HAP-1 (cell line): ENCODE measurements around the gene PHF20.
"Not testable (repeated sequence)": the region's sequence is repeated elsewhere in the genome, so short reads cannot be mapped to it uniquely, and the experiment has no call there.

ENCODE experiments used
- DNase-seq, 2 experiments: peaks; one replicate each; pipeline ENCODE4 v3.0.0-alpha.2; 2016 to 2020; ENCODE audit warnings: low spot score in 2 of 2
- H3K27me3 ChIP-seq: fragments of 250-450 bp; sonication (Bioruptor Pico); 2 replicates; pipeline ENCODE4 v1.5.1; 2020; ENCODE audit warnings: low read depth, mild to moderate bottlenecking, moderate library complexity
- H3K36me3 ChIP-seq: fragments of 250-450 bp; sonication (Bioruptor Pico); replicated peaks from 2 replicates; pipeline ENCODE4 v1.5.1; 2020; ENCODE audit warnings: mild to moderate bottlenecking
- H3K4me1 ChIP-seq: fragments of 250-450 bp; sonication (Bioruptor Pico); 2 replicates; pipeline ENCODE4 v1.5.1; 2020; ENCODE audit warnings: mild to moderate bottlenecking
- H3K4me3 ChIP-seq: fragments of 250-450 bp; sonication (Bioruptor Pico); 2 replicates; pipeline ENCODE4 v1.5.1; 2020; ENCODE audit warnings: mild to moderate bottlenecking, moderate library complexity
- H3K9me3 ChIP-seq: fragments of 250-450 bp; sonication (Bioruptor Pico); 2 replicates; pipeline ENCODE4 v1.5.1; 2020; ENCODE audit warnings: mild to moderate bottlenecking, moderate library complexity
- in situ Hi-C: fragments of 300-500 bp; cut with MboI; formaldehyde crosslinking; loops from 3 replicates; pipeline ENCODE4 v1.14.3; 2020; ENCODE audit warnings: low sequenced_read_pairs, inconsistent platforms, mixed read lengths

Gene PHF20

DNA sequence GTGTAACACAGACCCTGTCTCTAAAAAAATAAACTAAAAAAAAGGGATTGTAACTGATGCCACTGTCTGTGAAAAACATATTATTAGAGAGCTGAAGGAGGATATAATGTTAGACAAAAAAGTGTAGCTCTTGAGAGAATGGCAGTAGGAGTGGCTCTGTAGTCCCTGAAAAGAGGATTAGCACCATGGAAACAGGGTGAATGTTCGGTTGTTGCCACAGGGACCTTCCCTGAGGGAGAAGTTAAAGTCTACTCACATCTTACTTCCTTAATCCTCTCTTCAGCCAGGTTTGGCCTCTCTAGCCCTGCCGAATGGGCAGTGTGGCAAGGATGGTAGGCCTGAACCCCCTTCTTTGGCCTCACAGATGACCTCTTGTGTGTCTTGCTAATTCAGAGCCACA lies 170.4 kb downstream of the PHF20 start:
- no peaks in the 10 kb centered on the region; the same call in 1 of the 2 replicates for H3K36me3 ChIP-seq
- H3K4me3 ChIP-seq, result no peak overlapping the region
- peak; percentile 77 to 98 for DNase-seq
- no peaks in the 10 kb centered on the region for H3K9me3 ChIP-seq
- H3K4me1 ChIP-seq, result peaks cover 19% of the 10 kb centered on the region
- in situ Hi-C loops, result no loop called here
- H3K27me3 ChIP-seq, result no peaks in the 10 kb centered on the region

- no peak overlapping the region for H3K4me3 ChIP-seq
- H3K4me1 ChIP-seq, result peaks cover 2% of the 10 kb centered on the region
- in situ Hi-C loops, result no loop called here
- no peaks in the 10 kb centered on the region for H3K27me3 ChIP-seq
- H3K9me3 ChIP-seq, result no peaks in the 10 kb centered on the region
- peak in 1 of 2 experiments; percentile 48 for DNase-seq
- H3K36me3 ChIP-seq, result peaks cover 14% of the 10 kb centered on the region
These were observed 175.7 kb downstream of the PHF20 start for GRCh38 chr20:35947489-35947888.

GRCh38 chr20:35947907-35948306 lies 176.1 kb downstream of the PHF20 start:
- Histone ChIP-seq H3K9me3 (no peaks in the 10 kb centered on the region), H3K36me3 (peaks cover 14% of the 10 kb centered on the region), H3K27me3 (no peaks in the 10 kb centered on the region), H3K4me1 (no peaks in the 10 kb centered on the region), H3K4me3 (no peak overlapping the region)
- in situ Hi-C loops, result no loop called here
- DNase-seq, result no peak

GRCh38 chr20:35950093-35950492 lies 178.3 kb downstream of the PHF20 start:
- no peak for DNase-seq
- H3K9me3 ChIP-seq, result no peaks in the 10 kb centered on the region
- H3K4me3 ChIP-seq, result no peak overlapping the region
- in situ Hi-C loops, result no loop called here
- peaks cover 22% of the 10 kb centered on the region for H3K36me3 ChIP-seq
- H3K27me3 ChIP-seq, result no peaks in the 10 kb centered on the region
- peaks cover under 1% of the 10 kb centered on the region for H3K4me1 ChIP-seq

DNA sequence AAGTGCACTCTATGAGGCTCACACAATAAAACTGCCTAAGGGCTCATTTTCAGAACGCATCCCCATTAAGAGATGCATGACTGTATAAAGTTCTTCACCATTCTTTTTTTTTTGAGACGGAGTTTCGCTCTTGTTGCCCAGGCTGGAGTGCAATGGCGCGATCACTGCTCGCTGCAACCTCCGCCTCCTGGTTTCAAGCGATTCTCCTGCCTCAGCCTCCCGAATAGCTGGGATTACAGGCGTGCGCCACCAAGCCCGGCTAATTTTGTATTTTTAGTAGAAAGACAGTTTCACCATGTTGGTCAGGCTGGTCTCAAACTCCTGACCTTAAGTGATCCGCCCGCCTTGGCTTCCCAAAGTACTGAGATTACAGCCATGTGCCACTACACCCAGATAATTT lies 180.3 kb downstream of the PHF20 start:
- H3K9me3 ChIP-seq, H3K4me3 ChIP-seq, H3K4me1 ChIP-seq, DNase-seq, H3K27me3 ChIP-seq, in situ Hi-C loops: not testable (repeated sequence)
- H3K36me3 ChIP-seq, result peaks cover 22% of the 10 kb centered on the region

DNA sequence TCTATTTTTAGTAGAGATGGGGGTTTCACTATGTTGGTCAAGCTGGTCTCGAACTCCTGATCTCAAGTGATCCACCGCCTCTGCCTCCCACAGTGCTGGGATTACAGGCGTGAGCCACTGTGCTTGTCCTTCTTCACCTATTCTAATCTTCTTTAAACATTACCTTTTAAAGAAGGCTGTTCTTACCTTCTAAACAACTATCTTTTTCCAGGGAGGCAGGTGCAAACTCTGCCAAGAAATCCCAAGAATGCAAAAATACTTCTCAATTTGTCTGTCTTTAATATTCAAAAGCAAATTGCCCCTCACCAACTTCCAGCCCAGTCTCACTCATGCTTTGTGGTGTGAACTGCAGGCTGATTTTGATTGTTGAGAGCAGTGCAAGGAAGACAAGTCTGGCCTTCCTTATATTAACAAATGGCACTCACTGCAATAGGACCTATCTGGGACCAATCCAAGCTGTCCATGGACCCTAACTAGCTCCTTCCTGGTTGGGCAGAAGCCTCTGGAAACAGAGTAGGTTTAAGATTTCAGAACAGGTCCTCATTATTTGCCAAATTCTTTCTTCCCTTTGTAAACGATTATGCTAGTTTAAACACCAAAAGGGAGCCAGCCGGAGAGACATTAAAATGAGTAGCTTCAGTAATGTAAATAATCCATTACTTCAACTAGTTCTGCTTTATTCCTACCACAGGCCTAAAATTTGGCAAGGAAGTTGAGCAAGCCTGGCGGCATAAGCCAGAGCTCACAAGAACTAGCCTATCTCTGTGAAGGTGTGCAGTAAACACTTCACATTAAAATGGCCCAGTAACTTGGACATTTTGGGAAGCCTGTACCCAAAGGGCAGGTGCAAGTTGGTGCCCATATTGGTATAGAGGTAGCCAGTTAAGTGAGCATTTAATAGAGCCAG lies 180.9 kb downstream of the PHF20 start:
- Histone ChIP-seq H3K4me3 (peak overlapping the region; percentile 99), H3K27me3 (no peaks in the 10 kb centered on the region), H3K4me1 (peaks cover 4% of the 10 kb centered on the region), H3K9me3 (no peaks in the 10 kb centered on the region), H3K36me3 (peaks cover 18% of the 10 kb centered on the region)
- DNase-seq, result no peak
- in situ Hi-C loops, result no loop called here

- peaks cover 12% of the 10 kb centered on the region for H3K36me3 ChIP-seq
- no peaks in the 10 kb centered on the region for H3K9me3 ChIP-seq
- peak in 1 of 2 experiments; percentile 42 for DNase-seq
- H3K27me3 ChIP-seq, result no peaks in the 10 kb centered on the region
- in situ Hi-C loops, result no loop called here
- peaks cover 4% of the 10 kb centered on the region for H3K4me1 ChIP-seq
- H3K4me3 ChIP-seq, result peak overlapping the region; percentile 99
These were observed 181.8 kb downstream of the PHF20 start for GRCh38 chr20:35953387-35954199.

GRCh38 chr20:35954200-35954906 lies 182.5 kb downstream of the PHF20 start, which contains the start of gene SCAND1:
Gene SCAND1 (minus strand): TSS chr20:35954502. CDS start chr20:35954284, 218 bp downstream.
- peak within 1 kb of the TSS; percentile 99 for H3K4me3 ChIP-seq
- H3K9me3 ChIP-seq, result no peaks in the 10 kb centered on the region
- DNase-seq, result peak; percentile 97 to 99
- in situ Hi-C loops, result no loop called here
- peaks cover 12% of the 10 kb centered on the region for H3K36me3 ChIP-seq
- H3K4me1 ChIP-seq, result peaks cover 4% of the 10 kb centered on the region
- H3K27me3 ChIP-seq, result no peaks in the 10 kb centered on the region

- Histone ChIP-seq H3K27me3 (no peaks in the 10 kb centered on the region), H3K4me3 (peak overlapping the region; percentile 99), H3K36me3 (peaks cover 12% of the 10 kb centered on the region), H3K4me1 (peaks cover 4% of the 10 kb centered on the region), H3K9me3 (no peaks in the 10 kb centered on the region)
- in situ Hi-C loops, result no loop called here
- no peak for DNase-seq
These were observed 183.1 kb downstream of the PHF20 start for GRCh38 chr20:35954907-35955251.

DNA sequence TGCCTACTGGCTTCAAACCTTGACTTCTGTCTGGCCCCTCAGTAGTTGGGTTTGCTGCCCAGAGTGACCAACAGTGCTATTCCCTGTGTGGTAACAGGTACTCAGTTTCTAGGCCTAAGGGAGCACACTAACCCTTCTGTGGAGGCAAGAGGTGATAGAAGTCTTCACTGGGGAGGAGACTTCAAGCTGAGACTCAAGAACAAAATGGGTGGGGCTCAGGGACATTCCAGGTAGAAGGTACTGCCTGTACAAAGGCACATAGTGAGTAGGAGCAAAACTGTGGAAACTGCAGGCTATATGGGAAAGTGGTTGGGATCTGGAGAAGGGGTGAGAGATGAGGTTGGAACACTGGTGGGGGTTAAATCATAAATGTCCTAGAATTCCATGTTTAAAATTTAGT lies 184.8 kb downstream of the PHF20 start:
- no peak for DNase-seq
- in situ Hi-C loops, result no loop called here
- Histone ChIP-seq H3K9me3 (no peaks in the 10 kb centered on the region), H3K4me3 (no peak overlapping the region), H3K4me1 (peaks cover 4% of the 10 kb centered on the region), H3K36me3 (peaks cover 12% of the 10 kb centered on the region), H3K27me3 (no peaks in the 10 kb centered on the region)

DNA sequence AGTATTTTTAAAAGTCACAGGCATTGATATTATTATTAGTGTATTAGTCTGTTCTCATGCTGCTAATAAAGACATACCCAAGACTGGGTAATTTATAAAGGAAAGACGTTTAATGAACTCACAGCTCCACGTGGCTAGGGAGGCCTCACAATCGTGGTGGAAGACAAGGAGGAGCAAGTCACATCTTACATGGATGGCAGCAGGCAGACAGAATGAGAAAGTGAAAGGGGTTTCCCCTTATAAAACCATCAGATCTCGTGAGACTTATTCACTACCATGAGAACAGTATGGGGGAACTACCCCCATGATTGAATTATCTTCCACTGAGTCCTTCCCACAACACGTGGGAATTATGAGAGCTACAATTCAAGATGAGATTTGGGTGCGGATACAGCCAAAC lies 187.5 kb downstream of the PHF20 start:
- H3K9me3 ChIP-seq, H3K36me3 ChIP-seq, DNase-seq, H3K4me3 ChIP-seq, H3K27me3 ChIP-seq, H3K4me1 ChIP-seq, in situ Hi-C loops: not testable (repeated sequence)

GRCh38 chr20:35963878-35964277 lies 192.1 kb downstream of the PHF20 start:
- in situ Hi-C loops, result no loop called here
- no peak for DNase-seq

GRCh38 chr20:35967979-35968640 lies 196.3 kb downstream of the PHF20 start, which contains the start of gene CNBD2:
Gene CNBD2 (plus strand): TSS chr20:35968590. CDS start chr20:35968763, 173 bp downstream.
- Histone ChIP-seq H3K4me3 (no peak within 1 kb of the TSS), H3K36me3 (no peaks in the 10 kb centered on the region), H3K9me3 (no peaks in the 10 kb centered on the region), H3K4me1 (no peaks in the 10 kb centered on the region), H3K27me3 (no peaks in the 10 kb centered on the region)
- no peak for DNase-seq
- in situ Hi-C loops, result no loop called here

More at GRCh38 chr20:35963878-35964277, 192.1 kb downstream of the PHF20 start:
- no peaks in the 10 kb centered on the region for H3K36me3 ChIP-seq
- H3K27me3 ChIP-seq, result no peaks in the 10 kb centered on the region
- no peak overlapping the region for H3K4me3 ChIP-seq
- no peaks in the 10 kb centered on the region for H3K4me1 ChIP-seq
- H3K9me3 ChIP-seq, result no peaks in the 10 kb centered on the region
